ENCODE measurements around the gene BRAF.

- TF ChIP-seq CTCF (IDR thresholded peaks at IDR 0.05) (no peak), POLR2A (IDR thresholded peaks at IDR 0.05) (no peak)
Observed at GRCh38 chr7:140857048-140857447, 67.7 kb downstream of the BRAF start.

All from right lobe of liver (tissue), 4 donors.